Endothelial cell of hepatic sinusoid (primary cell): ENCODE results near the gene LCNL1.

Experiments
- in situ Hi-C: cut with HindIII; loops from 2 replicates; pipeline ENCODE4 v1.10.0; 2017; ENCODE audit warnings: low sequenced_read_pairs

LCNL1 gene

GRCh38 chr9:137007816-137008270 is 25.1 kb downstream of the LCNL1 start:
- in situ Hi-C loops = no loop called here

GRCh38 chr9:137008312-137008711 is 25.5 kb downstream of the LCNL1 start:
- in situ Hi-C loops = no loop called here

GRCh38 chr9:137009217-137009616 is 26.4 kb downstream of the LCNL1 start:
- in situ Hi-C loops = no loop called here

GRCh38 chr9:137009938-137010732 is 27.3 kb downstream of the LCNL1 start:
- in situ Hi-C loops = no loop called here

GRCh38 chr9:137011156-137011555 is 28.4 kb downstream of the LCNL1 start:
- in situ Hi-C loops = no loop called here

GRCh38 chr9:137011907-137012675 is 29.3 kb downstream of the LCNL1 start:
- in situ Hi-C loops = no loop called here

GRCh38 chr9:137012694-137013570 is 30.1 kb downstream of the LCNL1 start:
- in situ Hi-C loops = no loop called here

GRCh38 chr9:137013571-137013940 is 30.8 kb downstream of the LCNL1 start:
- in situ Hi-C loops = no loop called here

- in situ Hi-C loops = no loop called here
These were observed 31.4 kb downstream of the LCNL1 start for GRCh38 chr9:137014166-137014565.

GRCh38 chr9:137014776-137015539 is 32.2 kb downstream of the LCNL1 start:
- in situ Hi-C loops = no loop called here

GRCh38 chr9:137015540-137015930 is 32.7 kb downstream of the LCNL1 start:
- in situ Hi-C loops = no loop called here

GRCh38 chr9:137015976-137016375 is 33.2 kb downstream of the LCNL1 start:
- in situ Hi-C loops = no loop called here

GRCh38 chr9:137016436-137016835 is 33.6 kb downstream of the LCNL1 start:
- in situ Hi-C loops = no loop called here

- in situ Hi-C loops = no loop called here
These were observed 34.3 kb downstream of the LCNL1 start for GRCh38 chr9:137017071-137017470.

- in situ Hi-C loops = no loop called here
These were observed 35.2 kb downstream of the LCNL1 start for GRCh38 chr9:137017791-137018497.

GRCh38 chr9:137018761-137019559 is 36.2 kb downstream of the LCNL1 start:
- in situ Hi-C loops = no loop called here

GRCh38 chr9:137019891-137020683 is 37.3 kb downstream of the LCNL1 start:
- in situ Hi-C loops = no loop called here
